Subcutaneous adipose tissue (tissue), 4 donors: ENCODE data around the gene FIBP. TPM values are rescaled to one million over a fixed set of nuclear protein-coding genes. Genes with fewer than 3 reads are reported as not detected.

ENCODE experiments used
- total RNA-seq, 4 donors: library from RNA; depleted of rRNA; stranded (reverse); fragments of >200 nt; gene quantifications; one replicate each; pipeline ENCODE4 v1.1.0, GENCODE V29; 2016
- TF ChIP-seq, protein P1 (sequence below): fragments of 450-650 bp; IDR thresholded peaks from one replicate; pipeline ENCODE4 v1.5.1; 2016; ENCODE audit warnings: low read depth, mild to moderate bottlenecking, control low read depth, antibody characterized with exemption, moderate library complexity

Gene FIBP
- total RNA-seq, 4 donors from 2014 or later, result 43.8 to 64.2 (median 51.9) TPM

DNA sequence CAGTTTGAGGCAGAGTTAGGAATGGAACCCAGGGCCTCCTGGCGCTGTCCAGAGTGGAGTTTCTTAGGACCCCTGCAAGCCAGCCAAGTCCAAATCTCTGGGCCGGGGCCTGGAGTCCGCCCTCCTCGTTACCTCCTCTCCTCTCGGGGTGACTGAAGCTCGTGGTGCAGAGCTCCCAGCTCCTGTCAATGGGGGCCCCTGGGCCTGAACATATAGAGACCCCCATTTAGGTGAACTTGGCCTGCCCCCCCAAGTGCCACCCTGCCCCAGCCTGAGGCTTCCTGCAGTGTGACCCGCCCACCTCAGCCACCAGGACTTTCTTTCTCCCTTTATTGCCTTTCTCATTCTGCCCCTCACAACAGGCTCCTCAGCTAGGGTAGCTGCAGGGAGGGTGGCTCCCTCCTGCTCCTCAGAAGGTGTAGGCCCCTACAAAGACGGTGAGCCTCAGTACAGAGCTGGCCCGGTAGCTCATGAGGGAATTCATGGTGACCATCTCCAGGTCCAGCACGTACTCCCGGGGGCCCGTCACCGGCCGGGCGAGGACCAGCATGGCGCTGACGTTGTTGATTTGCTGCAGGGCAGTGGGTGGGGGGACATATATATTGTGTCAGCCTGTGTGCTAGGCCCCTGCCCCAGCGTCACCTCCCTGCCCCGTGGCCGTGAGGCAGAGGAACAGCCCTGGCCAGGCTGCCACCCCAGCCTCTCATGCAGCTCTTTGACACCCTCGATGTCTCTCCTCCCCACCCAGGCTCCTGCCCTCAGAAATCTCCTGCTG lies 21.6 kb downstream of the FIBP start:
- TF ChIP-seq, protein P1, sequence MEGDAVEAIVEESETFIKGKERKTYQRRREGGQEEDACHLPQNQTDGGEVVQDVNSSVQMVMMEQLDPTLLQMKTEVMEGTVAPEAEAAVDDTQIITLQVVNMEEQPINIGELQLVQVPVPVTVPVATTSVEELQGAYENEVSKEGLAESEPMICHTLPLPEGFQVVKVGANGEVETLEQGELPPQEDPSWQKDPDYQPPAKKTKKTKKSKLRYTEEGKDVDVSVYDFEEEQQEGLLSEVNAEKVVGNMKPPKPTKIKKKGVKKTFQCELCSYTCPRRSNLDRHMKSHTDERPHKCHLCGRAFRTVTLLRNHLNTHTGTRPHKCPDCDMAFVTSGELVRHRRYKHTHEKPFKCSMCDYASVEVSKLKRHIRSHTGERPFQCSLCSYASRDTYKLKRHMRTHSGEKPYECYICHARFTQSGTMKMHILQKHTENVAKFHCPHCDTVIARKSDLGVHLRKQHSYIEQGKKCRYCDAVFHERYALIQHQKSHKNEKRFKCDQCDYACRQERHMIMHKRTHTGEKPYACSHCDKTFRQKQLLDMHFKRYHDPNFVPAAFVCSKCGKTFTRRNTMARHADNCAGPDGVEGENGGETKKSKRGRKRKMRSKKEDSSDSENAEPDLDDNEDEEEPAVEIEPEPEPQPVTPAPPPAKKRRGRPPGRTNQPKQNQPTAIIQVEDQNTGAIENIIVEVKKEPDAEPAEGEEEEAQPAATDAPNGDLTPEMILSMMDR, result no peak

DNA sequence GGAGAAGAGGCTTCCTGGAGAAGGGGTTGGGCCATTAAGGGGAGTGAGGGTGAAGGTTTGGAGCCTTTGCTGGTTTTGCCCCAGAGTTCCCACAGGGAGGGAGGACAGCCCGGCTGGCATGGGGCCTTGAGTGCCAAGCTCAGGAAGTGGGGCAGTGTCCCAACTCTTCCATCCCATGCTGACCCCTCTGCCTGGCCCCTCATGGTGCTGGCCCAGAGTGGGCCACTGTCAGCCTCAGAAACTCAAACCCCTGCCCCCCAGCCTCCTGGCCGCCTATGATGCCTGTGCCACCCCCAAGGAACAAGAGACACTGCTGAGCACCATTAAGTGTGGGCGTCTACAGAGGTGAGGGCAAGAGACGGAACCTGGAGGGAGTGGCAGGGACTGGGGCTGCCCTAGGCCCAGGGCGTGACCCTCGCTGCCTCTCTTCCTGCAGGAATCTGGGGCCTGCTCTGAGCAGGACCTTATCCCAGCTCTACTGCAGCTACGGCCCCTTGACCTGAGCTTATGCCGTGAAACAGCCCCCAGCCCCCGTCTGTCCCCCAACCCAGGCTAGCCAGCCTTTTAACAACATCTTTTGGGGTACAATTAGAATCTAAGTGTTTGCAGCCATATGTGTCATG lies 22.6 kb downstream of the FIBP start:
- TF ChIP-seq, protein P1, result no peak

DNA sequence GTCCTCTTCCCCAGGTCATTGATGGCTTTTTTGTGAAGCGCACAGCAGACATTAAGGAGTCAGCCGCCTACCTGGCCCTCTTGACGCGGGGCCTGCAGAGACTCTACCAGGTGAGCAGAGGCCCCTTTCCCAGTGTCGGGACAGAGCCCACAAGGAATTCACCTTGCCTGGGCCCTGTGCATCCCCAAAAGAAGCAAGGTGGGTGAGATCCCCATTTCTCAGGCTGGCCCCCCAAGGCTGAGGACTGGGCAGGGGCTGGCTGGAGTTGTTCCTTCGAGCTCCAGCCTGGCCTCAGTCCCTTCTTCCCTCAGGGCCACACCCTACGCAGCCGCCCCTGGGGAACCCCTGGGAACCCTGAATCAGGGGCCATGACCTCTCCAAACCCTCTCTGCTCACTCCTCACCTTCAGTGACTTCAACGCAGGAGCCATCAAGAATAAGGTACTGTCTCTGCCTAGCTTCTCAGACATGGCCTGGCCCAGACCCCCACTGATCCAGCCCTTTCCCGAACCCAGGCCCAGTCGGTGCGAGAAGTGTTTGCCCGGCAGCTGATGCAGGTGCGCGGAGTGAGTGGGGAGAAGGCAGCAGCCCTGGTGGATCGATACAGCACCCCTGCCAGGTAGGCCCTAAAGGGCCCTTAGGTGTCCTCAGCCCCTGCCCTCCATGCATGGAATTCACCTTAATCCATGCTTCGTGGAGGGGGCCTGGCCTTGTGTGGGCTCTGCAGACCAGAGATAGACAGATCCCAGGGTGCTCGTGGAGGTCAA lies 23.4 kb downstream of the FIBP start:
- TF ChIP-seq, protein P1, result no peak

DNA sequence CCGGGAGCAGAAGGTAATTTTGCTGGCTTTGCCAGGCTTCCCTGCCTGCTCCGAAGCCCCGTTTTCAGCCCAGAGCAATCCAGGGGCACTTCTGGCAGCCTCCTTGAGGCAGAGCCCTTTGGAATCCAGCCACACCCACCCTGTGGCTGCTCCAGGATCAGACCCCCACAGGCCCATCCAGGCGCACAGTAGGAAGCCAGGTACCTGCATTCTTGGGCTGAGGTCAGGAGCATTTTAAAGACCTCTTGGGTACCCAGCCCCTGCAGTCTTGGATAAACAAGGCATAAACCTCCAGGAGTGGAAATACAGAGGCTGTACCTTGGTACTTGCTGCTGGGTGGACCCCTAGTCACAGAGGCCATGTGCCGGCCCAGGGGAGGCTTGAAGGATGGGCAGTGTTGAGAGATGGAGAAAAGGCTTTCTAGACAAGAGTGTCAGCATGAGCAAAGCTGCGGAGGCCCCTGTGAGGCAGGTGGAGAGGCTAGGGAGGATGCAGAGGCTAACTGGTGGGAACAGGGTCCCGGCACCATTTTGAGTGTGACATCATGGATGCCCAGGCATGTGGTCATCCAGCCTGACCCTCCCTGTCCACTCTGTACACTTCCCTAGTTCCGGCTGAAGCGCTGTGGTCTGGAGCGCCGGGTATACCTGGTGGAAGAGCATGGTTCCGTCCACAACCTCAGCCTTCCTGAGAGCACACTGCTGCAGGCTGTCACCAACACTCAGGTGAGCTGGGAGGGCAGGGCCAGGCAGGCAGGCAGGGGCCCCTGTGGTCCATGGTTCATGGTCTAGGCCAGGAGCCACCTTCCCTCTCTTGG lies 24.2 kb downstream of the FIBP start:
- TF ChIP-seq, protein P1, result no peak

DNA sequence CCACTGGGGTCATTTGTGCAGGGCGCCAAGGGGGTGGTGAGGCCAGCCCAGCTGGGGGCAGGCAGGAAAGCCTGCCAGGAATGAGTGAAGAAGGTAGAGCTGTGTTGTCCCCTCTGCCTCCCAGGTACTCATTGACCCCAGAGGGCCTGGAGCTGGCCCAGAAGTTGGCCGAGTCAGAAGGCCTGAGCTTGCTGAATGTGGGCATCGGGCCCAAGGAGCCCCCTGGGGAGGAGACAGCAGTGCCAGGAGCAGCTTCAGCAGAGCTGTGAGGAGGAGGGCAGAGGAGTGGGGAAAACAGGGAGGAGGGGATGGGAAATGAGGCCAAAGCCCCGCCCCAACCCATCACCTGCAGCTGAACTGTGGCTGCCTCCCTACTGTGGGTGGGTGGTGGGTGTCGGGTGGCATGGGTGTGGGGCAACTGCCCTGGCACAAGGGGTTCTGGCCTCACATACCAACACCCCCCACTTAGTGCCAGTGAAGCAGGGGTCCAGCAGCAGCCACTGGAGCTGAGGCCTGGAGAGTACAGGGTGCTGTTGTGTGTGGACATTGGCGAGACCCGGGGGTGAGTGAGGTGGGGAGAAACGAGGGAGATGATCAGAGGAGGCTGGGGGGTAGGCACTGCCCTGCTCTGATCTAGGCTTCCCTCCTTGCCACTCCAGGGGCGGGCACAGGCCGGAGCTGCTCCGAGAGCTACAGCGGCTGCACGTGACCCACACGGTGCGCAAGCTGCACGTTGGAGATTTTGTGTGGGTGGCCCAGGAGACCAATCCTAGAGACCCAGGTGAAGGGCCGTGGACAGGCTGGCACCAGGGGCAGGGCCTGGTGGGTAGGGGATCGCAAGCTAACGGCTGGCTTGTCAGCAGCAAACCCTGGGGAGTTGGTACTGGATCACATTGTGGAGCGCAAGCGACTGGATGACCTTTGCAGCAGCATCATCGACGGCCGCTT lies 25.1 kb downstream of the FIBP start:
- TF ChIP-seq, protein P1, result no peak

DNA sequence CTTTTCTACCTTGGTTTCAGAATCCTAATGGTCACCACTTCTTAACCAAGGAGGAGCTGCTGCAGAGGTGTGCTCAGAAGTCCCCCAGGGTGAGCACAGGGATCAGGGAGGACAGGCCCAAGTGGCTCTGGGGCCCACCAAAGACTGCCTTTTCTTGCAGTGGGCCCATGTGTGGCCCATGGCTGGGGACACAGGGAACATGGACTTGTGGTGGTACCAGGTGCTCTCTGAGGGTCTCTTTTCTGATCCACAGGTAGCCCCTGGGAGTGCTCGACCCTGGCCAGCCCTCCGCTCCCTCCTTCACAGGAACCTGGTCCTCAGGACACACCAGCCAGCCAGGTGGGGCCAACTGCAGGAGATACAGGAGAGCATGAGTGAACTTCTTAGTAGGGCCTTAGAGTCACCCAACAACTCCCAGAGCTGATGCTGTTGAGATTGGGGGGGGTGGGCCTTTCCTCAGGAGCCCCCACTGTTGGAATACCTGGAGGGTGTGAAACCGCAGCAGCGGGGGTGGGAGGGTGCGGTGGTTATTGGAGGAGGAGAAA lies 26.0 kb downstream of the FIBP start:
- TF ChIP-seq, protein P1, result no peak
